NB4 (cell line): ENCODE results near the gene S100PBP.

Source experiments
- POLR2A ChIP-seq: IDR thresholded peaks from 2 replicates; pipeline ENCODE4 v1.6.1; 2011; ENCODE audit warnings: mild to moderate bottlenecking; ENCODE audit not compliant: insufficient read length; ENCODE audit errors: extremely low read depth
- TF ChIP-seq, protein P1 (sequence below): IDR thresholded peaks from one replicate; pipeline ENCODE4 v1.5.1; 2012; ENCODE audit warnings: low read depth, low read length

GRCh38 chr1:32773764-32774463 is 43.5 kb upstream of the S100PBP start:
- TF ChIP-seq, protein P1, sequence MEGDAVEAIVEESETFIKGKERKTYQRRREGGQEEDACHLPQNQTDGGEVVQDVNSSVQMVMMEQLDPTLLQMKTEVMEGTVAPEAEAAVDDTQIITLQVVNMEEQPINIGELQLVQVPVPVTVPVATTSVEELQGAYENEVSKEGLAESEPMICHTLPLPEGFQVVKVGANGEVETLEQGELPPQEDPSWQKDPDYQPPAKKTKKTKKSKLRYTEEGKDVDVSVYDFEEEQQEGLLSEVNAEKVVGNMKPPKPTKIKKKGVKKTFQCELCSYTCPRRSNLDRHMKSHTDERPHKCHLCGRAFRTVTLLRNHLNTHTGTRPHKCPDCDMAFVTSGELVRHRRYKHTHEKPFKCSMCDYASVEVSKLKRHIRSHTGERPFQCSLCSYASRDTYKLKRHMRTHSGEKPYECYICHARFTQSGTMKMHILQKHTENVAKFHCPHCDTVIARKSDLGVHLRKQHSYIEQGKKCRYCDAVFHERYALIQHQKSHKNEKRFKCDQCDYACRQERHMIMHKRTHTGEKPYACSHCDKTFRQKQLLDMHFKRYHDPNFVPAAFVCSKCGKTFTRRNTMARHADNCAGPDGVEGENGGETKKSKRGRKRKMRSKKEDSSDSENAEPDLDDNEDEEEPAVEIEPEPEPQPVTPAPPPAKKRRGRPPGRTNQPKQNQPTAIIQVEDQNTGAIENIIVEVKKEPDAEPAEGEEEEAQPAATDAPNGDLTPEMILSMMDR, result no peak
- TF ChIP-seq POLR2A, result no peak
